Pulmonary artery endothelial cell (primary cell): ENCODE results near the gene IL17REL. TPM values are rescaled to one million over a fixed set of nuclear protein-coding genes. Genes with fewer than 3 reads are reported as not detected.
"Not testable (repeated sequence)": the region's sequence is repeated elsewhere in the genome, so short reads cannot be mapped to it uniquely, and the experiment has no call there.

Experiments used
- DNase-seq: peaks from one replicate; pipeline ENCODE4 v3.0.0-alpha.2; 2011; ENCODE audit warnings: low read depth, low spot score
- total RNA-seq: library from RNA; depleted of rRNA; stranded (reverse); fragments of >200 nt; gene quantifications from 2 replicates; pipeline ENCODE4 v1.2.3, GENCODE V29; 2014

The IL17REL gene
- total RNA-seq, 1 donor from 2014 or later: 0.20 TPM

DNA sequence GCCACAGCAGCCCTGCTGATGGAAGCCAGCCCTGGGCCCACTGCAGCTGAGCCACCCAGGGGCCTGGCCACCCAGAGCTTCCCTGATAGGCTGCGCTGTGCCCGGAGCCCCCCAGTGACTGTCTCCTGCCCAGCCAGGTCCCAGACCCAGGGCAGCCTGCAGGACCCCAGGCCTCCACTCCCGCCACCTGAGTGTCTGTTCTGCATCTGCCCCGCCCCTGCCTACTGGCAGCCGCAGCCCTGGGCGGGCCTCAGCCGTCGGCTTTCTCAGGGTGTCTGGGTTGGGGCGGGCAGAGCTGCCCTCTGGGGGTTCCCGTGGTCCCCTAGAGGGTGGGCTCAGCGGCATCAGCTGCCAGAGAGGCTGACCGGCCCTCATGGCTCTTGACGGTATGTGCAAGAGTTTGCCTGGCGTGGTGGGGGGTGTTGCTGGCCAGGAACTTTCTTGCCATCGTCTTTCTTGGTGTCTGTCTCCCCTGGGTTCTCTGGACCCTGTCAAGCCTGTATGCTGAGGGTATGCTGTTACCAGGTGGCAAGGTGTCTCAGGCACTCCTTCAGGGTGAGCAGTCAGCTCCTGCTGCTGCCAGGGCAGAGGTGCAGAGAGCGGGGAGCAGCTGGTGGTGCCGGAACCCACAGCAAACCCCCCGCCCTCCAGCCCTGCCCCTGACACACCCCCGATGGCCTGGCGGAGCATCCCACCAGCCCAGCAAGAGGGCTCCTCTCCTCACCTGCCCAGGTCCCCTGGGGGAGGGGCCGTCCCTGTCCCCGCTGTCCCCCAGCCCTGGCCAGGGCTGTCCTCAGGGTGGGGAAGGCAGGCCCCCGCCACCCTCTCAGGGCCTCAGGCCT is 64.2 kb downstream of the IL17REL start:
- DNase-seq: no peak

DNA sequence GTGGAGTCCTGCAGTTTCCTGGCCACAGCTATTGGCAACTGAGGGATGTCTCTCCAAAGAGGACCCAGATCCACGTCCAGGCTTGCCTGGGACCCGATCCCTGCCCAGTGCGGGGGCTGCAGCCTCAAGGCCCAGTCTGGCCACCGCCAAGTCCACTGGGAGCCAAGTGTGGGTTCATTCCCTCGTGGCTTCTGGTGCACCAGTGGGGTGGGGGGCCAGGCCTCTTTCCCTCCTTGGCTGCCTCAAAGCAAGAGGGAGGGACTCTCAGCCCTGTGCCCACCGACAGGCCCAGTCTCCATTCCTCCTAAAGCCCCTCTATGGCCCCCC is 65.3 kb downstream of the IL17REL start:
- no peak for DNase-seq

DNA sequence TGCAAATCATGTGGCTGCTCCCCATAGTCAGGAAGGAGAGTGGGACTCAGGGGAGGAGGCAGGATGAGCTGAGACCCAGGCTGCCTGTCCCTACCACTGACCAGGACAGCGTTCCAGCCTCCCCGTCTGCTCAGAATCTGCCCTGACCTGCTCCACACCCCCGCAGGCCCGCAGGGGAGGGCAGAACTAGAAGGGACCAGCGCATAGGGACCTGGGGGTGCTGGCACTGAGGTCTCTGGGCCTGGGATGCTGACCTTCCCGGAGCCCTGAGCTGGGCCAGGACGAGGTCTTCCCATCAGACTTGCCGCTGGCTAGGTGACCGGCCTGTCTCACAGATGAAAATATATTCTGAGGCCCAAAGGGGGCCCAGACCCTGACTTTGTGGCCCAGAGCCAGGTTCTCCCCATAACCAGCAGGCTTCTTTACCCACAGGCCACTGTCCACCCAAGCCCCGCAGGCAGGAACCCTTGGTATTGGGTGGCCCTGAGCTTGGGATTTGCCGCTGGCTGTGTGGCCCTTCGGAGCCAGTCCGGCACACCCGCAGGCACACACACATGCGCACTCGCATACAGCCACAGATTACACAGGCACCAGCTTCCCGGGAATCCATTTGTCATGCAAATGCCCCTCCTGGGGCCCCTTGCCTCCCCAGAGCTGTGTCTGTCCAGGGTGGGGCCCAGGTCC is 65.8 kb downstream of the IL17REL start:
- DNase-seq: no peak

DNA sequence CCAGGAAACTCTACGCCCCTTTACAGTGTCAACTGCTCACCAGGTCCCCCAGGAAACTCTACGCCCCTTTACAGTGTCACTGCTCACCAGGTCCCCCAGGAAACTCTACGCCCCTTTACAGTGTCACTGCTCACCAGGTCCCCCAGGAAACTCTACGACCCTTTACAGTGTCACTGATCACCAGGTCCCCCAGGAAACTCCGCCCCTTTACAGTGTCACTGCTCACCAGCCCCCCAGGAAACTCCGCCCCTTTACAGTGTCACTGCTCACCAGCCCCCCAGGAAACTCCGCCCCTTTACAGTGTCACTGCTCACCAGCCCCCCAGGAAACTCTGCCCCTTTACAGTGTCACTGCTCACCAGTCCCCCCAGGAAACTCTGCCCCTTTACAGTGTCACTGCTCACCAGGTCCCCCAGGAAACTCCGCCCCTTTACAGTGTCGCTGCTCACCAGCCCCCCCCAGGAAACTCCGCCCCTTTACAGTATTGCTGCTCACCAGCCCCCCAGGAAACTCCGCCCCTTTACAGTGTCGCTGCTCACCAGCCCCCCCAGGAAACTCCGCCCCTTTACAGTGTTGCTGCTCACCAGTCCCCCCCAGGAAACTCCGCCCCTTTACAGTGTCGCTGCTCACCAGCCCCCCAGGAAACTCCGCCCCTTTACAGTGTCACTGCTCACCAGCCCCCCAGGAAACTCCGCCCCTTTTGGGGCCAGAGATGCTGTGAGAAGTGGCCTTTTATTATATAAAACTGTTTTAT is 67.3 kb downstream of the IL17REL start:
- DNase-seq: not testable (repeated sequence)

Other genes with a start within 250 kb of the IL17REL start
- 21.6 and 28.3 TPM in 2 replicates for gene BRD1, start 184.9 kb downstream of the IL17REL start, total RNA-seq
- gene ZBED4, start 158.9 kb downstream of the IL17REL start, total RNA-seq: 14.3 and 16.7 TPM in 2 replicates
- 14.6 and 19.4 TPM in 2 replicates for gene ALG12, start 94.3 kb downstream of the IL17REL start, total RNA-seq
- 64.2 and 78.4 TPM in 2 replicates for gene CRELD2, start 94.1 kb downstream of the IL17REL start, total RNA-seq
- gene PIM3, start 52.0 kb downstream of the IL17REL start, total RNA-seq: 174 and 185 TPM in 2 replicates
- not detected in 2 replicates for gene TTLL8, start 45.5 kb upstream of the IL17REL start, total RNA-seq
- gene MLC1, start 72.7 kb upstream of the IL17REL start, total RNA-seq: not detected in 2 replicates
- 25.0 and 26.0 TPM in 2 replicates for gene MOV10L1, start 77.2 kb upstream of the IL17REL start, total RNA-seq
- gene PANX2, start 158.0 kb upstream of the IL17REL start, total RNA-seq: 0.53 and 0.99 TPM in 2 replicates
- 34.8 and 36.3 TPM in 2 replicates for gene TRABD, start 173.1 kb upstream of the IL17REL start, total RNA-seq
- 28.8 and 30.4 TPM in 2 replicates for gene SELENOO, start 188.2 kb upstream of the IL17REL start, total RNA-seq
- 22.0 and 28.1 TPM in 2 replicates for gene TUBGCP6, start 232.3 kb upstream of the IL17REL start, total RNA-seq
- gene HDAC10, start 238.5 kb upstream of the IL17REL start, total RNA-seq: 14.0 and 14.4 TPM in 2 replicates
- gene MAPK12, start 248.9 kb upstream of the IL17REL start, total RNA-seq: 54.2 TPM in 2 replicates